SH-SY5Y (cell line): ENCODE measurements around the gene GPR153.

Experiments
- GATA2 ChIP-seq: IDR thresholded peaks from 2 replicates; pipeline ENCODE4 v1.6.1; 2011; ENCODE audit warnings: mild to moderate bottlenecking, low read depth, low read length
- GATA3 ChIP-seq: IDR thresholded peaks from 2 replicates; pipeline ENCODE4 v1.6.1; 2011; ENCODE audit warnings: low read depth, mild to moderate bottlenecking, low read length, moderate library complexity

DNA sequence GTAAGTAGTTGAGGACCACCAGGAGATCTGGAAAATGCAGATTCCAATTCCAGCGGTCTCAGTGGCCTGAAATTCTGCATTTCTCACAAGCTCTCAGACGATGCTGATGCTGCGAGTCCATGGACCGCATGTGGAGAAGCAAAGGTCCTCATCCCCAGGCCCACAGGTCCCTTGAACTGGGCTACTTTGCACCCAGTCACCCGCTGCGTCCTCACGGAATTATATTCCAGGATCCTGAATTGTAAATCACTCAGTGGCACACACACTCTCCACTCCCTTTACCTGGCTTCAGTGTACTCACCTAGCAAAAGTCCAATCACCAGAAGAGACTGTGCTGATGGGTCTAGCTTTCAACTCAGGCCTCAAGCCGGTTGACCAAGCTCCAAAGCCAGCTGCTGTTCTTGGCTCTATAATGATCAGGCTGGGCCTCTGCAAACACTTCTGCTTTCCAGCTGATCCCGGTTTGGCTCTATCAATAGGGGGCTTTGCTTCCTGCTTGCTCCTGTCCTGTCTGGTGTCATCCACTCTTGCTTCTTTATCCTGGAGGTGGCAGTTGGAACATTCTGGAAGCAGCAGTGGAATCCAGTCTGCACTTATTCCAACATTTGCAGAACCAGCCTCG lies 60.6 kb downstream of the GPR153 start:
- TF ChIP-seq GATA2 (no peak), GATA3 (no peak)
